ENCODE data around the gene CNTN5. TPM values are rescaled to one million over a fixed set of nuclear protein-coding genes. Genes with fewer than 3 reads are reported as not detected.

Gene CNTN5
- total RNA-seq, 1 donor from 2014 or later: not detected

DNA sequence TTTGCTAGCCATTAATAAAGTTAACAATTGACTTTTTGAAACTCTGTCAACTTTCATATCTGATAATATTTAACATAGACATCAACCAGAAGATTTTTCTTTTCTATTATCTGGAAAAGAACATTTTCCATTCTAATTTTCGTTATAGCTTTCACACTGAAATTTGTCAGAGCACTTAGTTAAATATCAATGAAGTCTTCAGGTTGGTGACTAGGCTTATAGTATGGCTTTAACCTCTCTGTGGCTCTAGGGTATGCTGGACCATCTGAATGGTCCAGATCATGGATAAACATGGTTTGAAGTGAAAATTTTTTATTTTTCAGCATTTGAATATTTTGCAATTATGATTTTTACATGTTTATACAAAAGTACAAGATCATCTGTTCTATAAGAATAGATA lies 548.1 kb downstream of the CNTN5 start:
- Mint-ChIP-seq H3K27me3 (ENCODE audit: low read depth) (no peaks in the 10 kb centered on the region), H3K4me1 (ENCODE audit: low read depth) (no peaks in the 10 kb centered on the region), H3K27ac (no peak overlapping the region), H3K4me3 (ENCODE audit: low read depth) (no peak overlapping the region), H3K36me3 (ENCODE audit: low read depth) (no peaks in the 10 kb centered on the region), H3K9me3 (peaks cover 18% of the 10 kb centered on the region)
- intact Hi-C loops (cut with micrococcal nuclease): no loop called here
- no peak for DNase-seq (ENCODE audit: low spot score)

DNA sequence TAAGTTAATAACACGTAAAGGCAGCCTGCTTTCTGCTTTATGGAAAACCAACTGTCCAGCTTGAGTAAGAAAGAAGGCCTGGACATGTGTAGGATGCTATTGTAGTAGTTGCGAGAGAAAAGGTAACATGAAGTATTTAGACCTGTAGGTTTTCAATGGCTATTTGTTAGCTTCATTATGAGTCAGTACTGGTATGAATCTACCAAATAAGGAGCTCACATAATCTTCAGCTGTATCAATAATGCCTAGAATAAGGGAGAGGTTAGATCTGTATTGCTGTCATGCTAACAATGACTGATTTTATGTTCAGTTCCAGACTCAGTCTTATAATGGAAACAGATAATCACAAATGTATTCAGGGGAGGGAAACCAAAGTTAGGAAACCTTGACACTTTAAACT lies 550.3 kb downstream of the CNTN5 start:
- DNase-seq (ENCODE audit: low spot score): no peak
- Mint-ChIP-seq H3K27ac (no peak overlapping the region), H3K4me3 (ENCODE audit: low read depth) (no peak overlapping the region), H3K9me3 (peaks cover 35% of the 10 kb centered on the region), H3K4me1 (ENCODE audit: low read depth) (no peaks in the 10 kb centered on the region), H3K27me3 (ENCODE audit: low read depth) (no peaks in the 10 kb centered on the region), H3K36me3 (ENCODE audit: low read depth) (no peaks in the 10 kb centered on the region)
- intact Hi-C loops (cut with micrococcal nuclease): no loop called here

GRCh38 chr11:99584830-99585229 lies 564.1 kb downstream of the CNTN5 start:
- no peak for DNase-seq (ENCODE audit: low spot score)
- H3K4me1 Mint-ChIP-seq (ENCODE audit: low read depth): no peaks in the 10 kb centered on the region
- intact Hi-C loops (cut with micrococcal nuclease): no loop called here
- H3K9me3 Mint-ChIP-seq: peaks cover 32% of the 10 kb centered on the region
- H3K27ac Mint-ChIP-seq: no peak overlapping the region
- H3K27me3 Mint-ChIP-seq (ENCODE audit: low read depth): no peaks in the 10 kb centered on the region
- no peaks in the 10 kb centered on the region for H3K36me3 Mint-ChIP-seq (ENCODE audit: low read depth)
- no peak overlapping the region for H3K4me3 Mint-ChIP-seq (ENCODE audit: low read depth)

- Mint-ChIP-seq H3K27me3 (ENCODE audit: low read depth) (no peaks in the 10 kb centered on the region), H3K4me1 (ENCODE audit: low read depth) (no peaks in the 10 kb centered on the region)
These were observed 564.9 kb downstream of the CNTN5 start for GRCh38 chr11:99585606-99586005.

GRCh38 chr11:99589771-99590170 lies 569.0 kb downstream of the CNTN5 start:
- Mint-ChIP-seq H3K27ac (no peak overlapping the region), H3K4me1 (ENCODE audit: low read depth) (no peaks in the 10 kb centered on the region), H3K9me3 (peaks cover 40% of the 10 kb centered on the region), H3K4me3 (ENCODE audit: low read depth) (no peak overlapping the region), H3K36me3 (ENCODE audit: low read depth) (no peaks in the 10 kb centered on the region), H3K27me3 (ENCODE audit: low read depth) (no peaks in the 10 kb centered on the region)
- intact Hi-C loops (cut with micrococcal nuclease): no loop called here
- no peak for DNase-seq (ENCODE audit: low spot score)

More at GRCh38 chr11:99585606-99586005, 564.9 kb downstream of the CNTN5 start:
- intact Hi-C loops (cut with micrococcal nuclease): no loop called here
- Mint-ChIP-seq H3K9me3 (peaks cover 32% of the 10 kb centered on the region), H3K27ac (no peak overlapping the region), H3K4me3 (ENCODE audit: low read depth) (no peak overlapping the region), H3K36me3 (ENCODE audit: low read depth) (no peaks in the 10 kb centered on the region)
- DNase-seq (ENCODE audit: low spot score): no peak

GRCh38 chr11:99592266-99592665 lies 571.5 kb downstream of the CNTN5 start:
- no peaks in the 10 kb centered on the region for H3K4me1 Mint-ChIP-seq (ENCODE audit: low read depth)
- H3K36me3 Mint-ChIP-seq (ENCODE audit: low read depth): no peaks in the 10 kb centered on the region
- no peaks in the 10 kb centered on the region for H3K27me3 Mint-ChIP-seq (ENCODE audit: low read depth)
- peaks cover 36% of the 10 kb centered on the region for H3K9me3 Mint-ChIP-seq
- DNase-seq (ENCODE audit: low spot score): no peak
- intact Hi-C loops (cut with micrococcal nuclease): no loop called here
- H3K4me3 Mint-ChIP-seq (ENCODE audit: low read depth): no peak overlapping the region
- no peak overlapping the region for H3K27ac Mint-ChIP-seq

GRCh38 chr11:99593197-99593596 lies 572.4 kb downstream of the CNTN5 start:
- H3K27me3 Mint-ChIP-seq (ENCODE audit: low read depth): no peaks in the 10 kb centered on the region
- intact Hi-C loops (cut with micrococcal nuclease): no loop called here
- no peaks in the 10 kb centered on the region for H3K4me1 Mint-ChIP-seq (ENCODE audit: low read depth)
- peaks cover 29% of the 10 kb centered on the region for H3K9me3 Mint-ChIP-seq
- DNase-seq (ENCODE audit: low spot score): no peak
- no peaks in the 10 kb centered on the region for H3K36me3 Mint-ChIP-seq (ENCODE audit: low read depth)
- no peak overlapping the region for H3K27ac Mint-ChIP-seq
- H3K4me3 Mint-ChIP-seq (ENCODE audit: low read depth): no peak overlapping the region

DNA sequence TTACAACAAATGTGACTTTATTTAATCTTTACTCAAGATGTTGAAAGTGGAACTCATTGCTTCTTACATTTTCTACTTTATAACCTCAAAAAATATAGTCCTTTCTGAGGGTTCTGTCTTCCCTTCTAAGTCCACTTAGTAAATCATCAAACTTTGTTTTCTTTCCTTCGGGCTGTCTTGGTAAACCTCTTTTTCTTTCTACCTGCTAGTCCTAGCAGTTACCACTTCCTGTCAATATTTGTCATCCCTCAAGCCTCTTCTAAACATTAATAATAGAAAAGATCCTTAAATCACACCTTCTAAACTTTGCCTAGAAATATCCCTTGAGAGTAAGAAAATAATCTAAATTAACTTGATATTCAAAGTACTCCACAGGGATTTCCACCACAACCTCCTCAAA lies 580.4 kb downstream of the CNTN5 start:
- no peak overlapping the region for H3K27ac Mint-ChIP-seq
- H3K4me3 Mint-ChIP-seq (ENCODE audit: low read depth): no peak overlapping the region
- no peaks in the 10 kb centered on the region for H3K4me1 Mint-ChIP-seq (ENCODE audit: low read depth)
- H3K36me3 Mint-ChIP-seq (ENCODE audit: low read depth): no peaks in the 10 kb centered on the region
- intact Hi-C loops (cut with micrococcal nuclease): no loop called here
- H3K9me3 Mint-ChIP-seq: peaks cover 19% of the 10 kb centered on the region
- no peaks in the 10 kb centered on the region for H3K27me3 Mint-ChIP-seq (ENCODE audit: low read depth)
- DNase-seq (ENCODE audit: low spot score): no peak

DNA sequence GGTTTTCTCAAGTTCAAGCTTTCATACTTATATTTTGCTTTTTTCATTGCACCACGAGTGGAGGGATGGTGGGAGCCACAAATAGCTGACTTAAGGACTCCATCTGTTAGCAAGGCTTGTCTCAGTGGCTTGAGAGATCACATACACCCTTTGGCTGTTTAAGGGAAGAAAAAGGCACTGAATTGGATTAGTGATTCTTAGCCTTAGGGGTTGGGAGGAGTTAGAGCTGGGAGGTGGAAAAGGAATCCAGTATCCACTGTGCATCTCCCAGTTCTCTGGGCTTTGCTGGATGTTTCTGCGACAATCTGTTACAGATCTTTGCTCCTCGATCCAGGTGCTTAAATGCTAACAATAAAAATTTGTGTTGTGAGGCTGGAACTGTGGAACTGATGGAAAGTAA lies 593.6 kb downstream of the CNTN5 start:
- DNase-seq (ENCODE audit: low spot score): no peak
- Mint-ChIP-seq H3K27ac (no peak overlapping the region), H3K27me3 (ENCODE audit: low read depth) (no peaks in the 10 kb centered on the region), H3K36me3 (ENCODE audit: low read depth) (no peaks in the 10 kb centered on the region), H3K4me3 (ENCODE audit: low read depth) (no peak overlapping the region), H3K4me1 (ENCODE audit: low read depth) (no peaks in the 10 kb centered on the region), H3K9me3 (peaks cover 41% of the 10 kb centered on the region)
- intact Hi-C loops (cut with micrococcal nuclease): no loop called here

DNA sequence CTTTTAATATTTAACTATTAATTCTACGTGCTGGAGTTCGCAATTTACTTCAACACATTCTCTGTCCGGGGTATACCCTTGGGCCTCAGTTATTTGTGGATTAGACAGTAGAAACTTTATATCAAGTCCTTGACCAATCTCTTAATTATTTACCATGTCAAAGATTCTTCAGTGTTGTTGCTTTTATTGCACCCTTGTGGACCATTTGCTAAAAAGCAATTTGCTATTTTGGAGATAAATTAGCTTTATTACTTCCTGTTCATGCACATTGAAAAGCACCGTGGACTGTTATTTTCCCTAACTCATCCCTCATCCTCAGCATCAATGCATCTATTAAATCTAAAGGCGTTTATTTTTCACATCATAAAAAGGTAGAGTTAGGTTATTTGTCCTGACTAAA lies 609.9 kb downstream of the CNTN5 start:
- intact Hi-C loops (cut with micrococcal nuclease): no loop called here
- Mint-ChIP-seq H3K27me3 (ENCODE audit: low read depth) (no peaks in the 10 kb centered on the region), H3K4me3 (ENCODE audit: low read depth) (no peak overlapping the region), H3K9me3 (peaks cover 19% of the 10 kb centered on the region), H3K27ac (no peak overlapping the region), H3K4me1 (ENCODE audit: low read depth) (no peaks in the 10 kb centered on the region), H3K36me3 (ENCODE audit: low read depth) (no peaks in the 10 kb centered on the region)
- no peak for DNase-seq (ENCODE audit: low spot score)

DNA sequence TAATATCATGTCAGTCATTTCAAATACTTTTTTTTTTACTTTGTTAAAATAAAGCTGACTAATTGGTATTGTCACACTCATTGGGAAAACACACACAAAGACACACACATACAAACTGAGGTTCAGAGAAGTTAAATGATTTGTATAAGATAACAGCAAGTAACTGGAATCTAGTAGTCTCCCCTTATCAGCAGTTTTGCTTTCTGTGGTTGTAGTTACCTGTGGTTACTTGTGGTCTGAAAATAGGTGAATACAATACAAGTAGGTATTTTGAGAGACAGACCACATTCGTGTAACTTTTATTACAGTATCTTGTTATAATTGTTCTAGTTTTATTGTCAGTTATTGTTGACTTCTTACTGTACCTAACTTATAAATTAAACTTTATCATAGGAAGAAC lies 610.9 kb downstream of the CNTN5 start:
- Mint-ChIP-seq H3K4me3 (ENCODE audit: low read depth) (no peak overlapping the region), H3K36me3 (ENCODE audit: low read depth) (no peaks in the 10 kb centered on the region), H3K9me3 (peaks cover 19% of the 10 kb centered on the region), H3K27me3 (ENCODE audit: low read depth) (no peaks in the 10 kb centered on the region), H3K4me1 (ENCODE audit: low read depth) (no peaks in the 10 kb centered on the region), H3K27ac (no peak overlapping the region)
- intact Hi-C loops (cut with micrococcal nuclease): no loop called here
- no peak for DNase-seq (ENCODE audit: low spot score)

DNA sequence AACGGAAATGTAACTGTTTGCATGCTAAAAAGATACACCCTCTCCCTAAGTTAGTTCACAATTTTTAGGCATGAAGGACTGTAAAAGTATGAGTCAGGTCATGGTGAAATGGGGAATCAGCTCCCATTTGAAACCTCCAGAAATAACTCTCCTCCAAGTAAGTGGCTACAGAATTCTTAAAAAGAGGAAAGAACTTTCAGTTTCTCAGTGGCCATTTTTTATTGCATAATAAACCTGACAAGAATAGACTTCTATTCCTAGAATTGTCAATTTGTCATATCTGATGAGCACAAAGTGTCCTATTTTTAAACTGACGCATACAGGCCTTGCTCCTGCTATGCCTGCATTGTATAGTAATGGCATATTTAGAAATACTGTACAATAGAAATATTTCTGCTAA lies 612.2 kb downstream of the CNTN5 start:
- Mint-ChIP-seq H3K36me3 (ENCODE audit: low read depth) (no peaks in the 10 kb centered on the region), H3K4me1 (ENCODE audit: low read depth) (no peaks in the 10 kb centered on the region), H3K27me3 (ENCODE audit: low read depth) (no peaks in the 10 kb centered on the region), H3K4me3 (ENCODE audit: low read depth) (no peak overlapping the region), H3K9me3 (peaks cover 22% of the 10 kb centered on the region), H3K27ac (no peak overlapping the region)
- no peak for DNase-seq (ENCODE audit: low spot score)
- intact Hi-C loops (cut with micrococcal nuclease): no loop called here

- no peak overlapping the region for H3K27ac Mint-ChIP-seq
- H3K4me1 Mint-ChIP-seq (ENCODE audit: low read depth): no peaks in the 10 kb centered on the region
- H3K36me3 Mint-ChIP-seq (ENCODE audit: low read depth): no peaks in the 10 kb centered on the region
- intact Hi-C loops (cut with micrococcal nuclease): no loop called here
- no peak for DNase-seq (ENCODE audit: low spot score)
- peaks cover 23% of the 10 kb centered on the region for H3K9me3 Mint-ChIP-seq
- H3K4me3 Mint-ChIP-seq (ENCODE audit: low read depth): no peak overlapping the region
- no peaks in the 10 kb centered on the region for H3K27me3 Mint-ChIP-seq (ENCODE audit: low read depth)
These were observed 613.8 kb downstream of the CNTN5 start for GRCh38 chr11:99634581-99634980.

- H3K27me3 Mint-ChIP-seq (ENCODE audit: low read depth): no peaks in the 10 kb centered on the region
- no peak for DNase-seq (ENCODE audit: low spot score)
- H3K27ac Mint-ChIP-seq: no peak overlapping the region
- H3K4me3 Mint-ChIP-seq (ENCODE audit: low read depth): no peak overlapping the region
- H3K36me3 Mint-ChIP-seq (ENCODE audit: low read depth): no peaks in the 10 kb centered on the region
- H3K9me3 Mint-ChIP-seq: peaks cover 43% of the 10 kb centered on the region
- H3K4me1 Mint-ChIP-seq (ENCODE audit: low read depth): no peaks in the 10 kb centered on the region
- intact Hi-C loops (cut with micrococcal nuclease): no loop called here
These were observed 617.4 kb downstream of the CNTN5 start for GRCh38 chr11:99638073-99638553.
